Astrocyte (in vitro differentiated cells and primary cell): ENCODE data around the gene DUSP8.

Experiments
- EZH2 ChIP-seq: IDR thresholded peaks from 2 replicates; pipeline ENCODE4 v1.6.1; 2012; ENCODE audit warnings: mild to moderate bottlenecking, low read length, inconsistent platforms; ENCODE audit not compliant: insufficient read depth
- TF ChIP-seq, protein P1 (sequence below): IDR thresholded peaks from 2 replicates; pipeline ENCODE4 v1.5.1; 2011; ENCODE audit warnings: low read depth, mild to moderate bottlenecking, inconsistent platforms, low read length, moderate library complexity; ENCODE audit not compliant: insufficient read depth

DNA sequence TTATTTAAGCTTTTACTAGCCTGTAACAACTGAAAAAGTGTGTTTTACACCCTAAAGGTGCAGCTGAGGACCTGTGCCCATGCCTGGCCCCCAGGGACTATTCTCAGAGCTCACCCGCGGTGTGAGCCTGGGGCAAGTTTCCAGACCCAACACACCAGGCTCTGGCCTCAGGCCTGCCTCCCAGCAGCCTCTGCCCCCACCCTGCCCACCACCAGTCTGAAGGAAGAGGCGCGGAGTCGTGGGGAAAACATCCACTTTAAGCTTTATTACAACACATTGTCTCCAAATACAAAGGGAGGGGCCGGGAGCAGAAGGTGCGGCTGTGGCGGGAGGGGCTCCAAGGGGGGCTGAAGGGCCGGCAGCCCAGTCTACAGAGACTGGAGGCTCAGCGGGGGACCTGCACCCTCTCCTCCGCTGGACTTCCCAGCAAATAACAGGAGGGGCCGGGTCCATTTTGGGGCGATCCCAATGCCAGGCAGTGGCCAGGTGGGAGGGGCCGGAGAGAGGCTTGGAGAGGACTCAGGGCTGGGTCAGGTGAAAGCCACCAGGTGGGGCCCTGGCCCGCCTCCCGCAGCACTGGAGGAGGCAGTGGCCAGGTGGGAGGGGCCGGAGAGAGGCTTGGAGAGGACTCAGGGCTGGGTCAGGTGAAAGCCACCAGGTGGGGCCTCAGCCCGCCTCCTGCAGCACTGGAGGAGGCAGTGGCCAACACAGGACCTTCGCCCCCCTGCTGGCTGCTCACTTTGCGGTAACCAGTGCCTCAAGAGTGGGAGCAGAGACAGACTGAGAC is 18.1 kb downstream of the DUSP8 start:
- TF ChIP-seq, protein P1, sequence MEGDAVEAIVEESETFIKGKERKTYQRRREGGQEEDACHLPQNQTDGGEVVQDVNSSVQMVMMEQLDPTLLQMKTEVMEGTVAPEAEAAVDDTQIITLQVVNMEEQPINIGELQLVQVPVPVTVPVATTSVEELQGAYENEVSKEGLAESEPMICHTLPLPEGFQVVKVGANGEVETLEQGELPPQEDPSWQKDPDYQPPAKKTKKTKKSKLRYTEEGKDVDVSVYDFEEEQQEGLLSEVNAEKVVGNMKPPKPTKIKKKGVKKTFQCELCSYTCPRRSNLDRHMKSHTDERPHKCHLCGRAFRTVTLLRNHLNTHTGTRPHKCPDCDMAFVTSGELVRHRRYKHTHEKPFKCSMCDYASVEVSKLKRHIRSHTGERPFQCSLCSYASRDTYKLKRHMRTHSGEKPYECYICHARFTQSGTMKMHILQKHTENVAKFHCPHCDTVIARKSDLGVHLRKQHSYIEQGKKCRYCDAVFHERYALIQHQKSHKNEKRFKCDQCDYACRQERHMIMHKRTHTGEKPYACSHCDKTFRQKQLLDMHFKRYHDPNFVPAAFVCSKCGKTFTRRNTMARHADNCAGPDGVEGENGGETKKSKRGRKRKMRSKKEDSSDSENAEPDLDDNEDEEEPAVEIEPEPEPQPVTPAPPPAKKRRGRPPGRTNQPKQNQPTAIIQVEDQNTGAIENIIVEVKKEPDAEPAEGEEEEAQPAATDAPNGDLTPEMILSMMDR, result no peak
- no peak for TF ChIP-seq EZH2
